Ureter (tissue), 1 donor: ENCODE data around the gene RECQL. TPM values are rescaled to one million over a fixed set of nuclear protein-coding genes. Genes with fewer than 3 reads are reported as not detected.
"Not testable (repeated sequence)": the region's sequence is repeated elsewhere in the genome, so short reads cannot be mapped to it uniquely, and the experiment has no call there.

Experiments
- DNase-seq: peaks from one replicate; pipeline ENCODE4 v3.0.0-alpha.2; 2020; ENCODE audit warnings: low spot score
- total RNA-seq: library from RNA; stranded (reverse); gene quantifications from one replicate; pipeline ENCODE4 v1.2.4, GENCODE V29; 2023
- donor health status: DM: yes; HTN: yes; CAD: no.

RECQL gene
- total RNA-seq, 1 donor from 2014 or later = 23.9 TPM

DNA sequence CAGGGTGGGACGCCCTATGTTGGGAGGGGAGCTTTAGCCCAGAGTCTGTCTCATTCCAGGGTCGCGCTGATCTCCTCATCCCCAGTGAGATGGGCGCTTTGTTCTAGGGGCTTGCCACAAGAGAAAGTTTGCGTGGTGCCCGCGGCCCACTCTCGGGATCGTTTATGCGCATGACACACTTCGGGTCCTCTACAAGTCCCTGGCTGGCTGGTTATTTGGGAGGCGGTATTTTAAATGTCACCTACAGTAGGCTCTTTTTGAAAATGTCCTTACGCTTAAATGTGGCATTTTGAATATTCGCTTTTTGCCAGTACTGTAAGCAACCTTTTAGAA is 695 bp upstream of the RECQL start:
- no peak for DNase-seq

DNA sequence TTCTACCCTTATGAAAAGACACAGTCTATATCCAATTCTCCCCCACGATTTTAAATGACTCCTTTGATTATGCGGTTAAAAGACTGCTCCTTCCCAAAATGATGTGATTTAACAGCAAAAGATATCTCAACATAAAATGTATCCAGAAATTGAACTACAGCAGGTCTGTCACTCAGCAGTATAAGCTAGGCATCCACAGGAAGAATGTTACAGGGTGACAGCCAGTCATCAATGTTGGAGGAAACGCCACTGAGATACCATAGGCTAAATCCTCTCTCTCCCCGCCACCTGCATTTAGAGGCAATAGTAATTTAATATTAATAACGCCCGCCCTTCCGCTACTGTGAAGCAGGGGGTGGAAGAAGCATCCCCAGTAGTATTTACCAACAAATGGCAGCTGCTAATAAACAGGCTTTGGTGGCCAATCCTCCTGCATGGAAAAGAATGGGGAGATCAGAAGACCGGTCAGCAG is 613 bp downstream of the RECQL start:
- no peak for DNase-seq

GRCh38 chr12:21499765-21500164 is 1.7 kb downstream of the RECQL start:
- DNase-seq = no peak

GRCh38 chr12:21485998-21486397 is 15.4 kb downstream of the RECQL start:
- no peak for DNase-seq

DNA sequence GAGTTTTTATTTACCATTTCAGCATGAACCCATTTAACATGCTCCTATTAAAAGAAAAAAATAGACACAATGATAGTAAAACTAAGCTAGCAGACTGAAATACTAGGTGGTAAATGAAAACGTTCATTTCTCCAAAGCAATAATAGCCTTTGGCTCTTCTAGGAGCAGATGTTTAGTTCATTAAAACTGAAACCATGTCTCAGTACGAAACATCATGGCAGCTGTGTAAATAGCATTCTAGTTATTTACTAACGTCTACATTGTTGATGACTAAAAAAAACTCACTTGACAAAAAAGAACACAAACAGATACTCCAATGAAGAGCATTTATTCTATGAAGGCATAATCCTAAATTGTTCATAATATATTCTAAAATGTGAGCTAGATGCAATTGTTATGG is 17.9 kb downstream of the RECQL start:
- DNase-seq = no peak

DNA sequence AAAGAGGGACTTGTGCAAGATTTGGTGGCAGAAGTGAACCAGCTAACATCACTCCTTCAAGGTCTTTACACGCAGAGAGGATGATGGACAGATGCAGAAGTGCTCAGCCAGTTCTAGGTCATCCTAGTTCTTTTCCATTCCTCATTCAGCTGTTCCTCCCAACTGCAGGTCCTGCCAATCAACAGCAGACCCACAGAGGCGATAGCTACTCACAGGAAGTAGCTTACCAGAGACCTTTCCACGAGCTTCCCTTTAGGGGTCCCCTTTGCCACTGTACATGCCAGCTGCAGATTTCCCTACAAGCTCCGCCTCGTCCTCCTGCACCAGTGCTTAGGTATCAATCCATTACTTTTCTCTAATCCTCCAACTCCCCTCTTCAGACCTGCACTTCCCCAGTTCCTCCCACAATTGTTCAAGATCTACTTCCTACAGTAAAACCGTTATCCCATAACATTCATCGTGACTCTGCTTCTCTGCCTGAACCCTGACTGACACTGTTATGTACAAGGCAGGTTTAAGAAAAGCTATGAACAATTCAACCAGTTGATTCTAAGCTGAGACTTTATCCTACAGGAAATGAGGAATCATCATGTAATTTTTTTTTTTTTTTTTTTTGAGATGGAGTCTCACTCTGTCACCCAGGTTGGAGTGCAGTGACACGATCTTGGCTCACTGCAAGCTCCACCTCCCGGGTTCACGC is 22.5 kb downstream of the RECQL start:
- DNase-seq = no peak

GRCh38 chr12:21476949-21477348 is 24.5 kb downstream of the RECQL start:
- DNase-seq = no peak

DNA sequence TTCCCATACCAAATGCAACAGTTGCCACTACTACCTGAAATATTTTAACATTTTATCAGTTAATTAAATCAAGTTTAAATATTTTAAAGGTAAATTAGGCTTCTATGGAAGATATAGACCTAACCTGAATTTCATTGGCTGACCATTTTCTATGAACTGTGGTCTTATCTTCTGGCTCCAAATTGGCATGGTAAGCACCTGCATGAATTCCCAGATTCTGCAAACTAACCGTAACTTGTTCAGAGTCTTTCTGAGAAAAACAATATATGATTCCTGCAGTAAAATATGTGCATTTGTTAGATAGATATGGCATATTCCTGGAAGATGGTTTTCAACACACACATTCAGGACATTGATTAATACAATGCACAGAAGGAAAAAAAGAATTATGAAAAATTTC is 25.9 kb downstream of the RECQL start:
- no peak for DNase-seq

DNA sequence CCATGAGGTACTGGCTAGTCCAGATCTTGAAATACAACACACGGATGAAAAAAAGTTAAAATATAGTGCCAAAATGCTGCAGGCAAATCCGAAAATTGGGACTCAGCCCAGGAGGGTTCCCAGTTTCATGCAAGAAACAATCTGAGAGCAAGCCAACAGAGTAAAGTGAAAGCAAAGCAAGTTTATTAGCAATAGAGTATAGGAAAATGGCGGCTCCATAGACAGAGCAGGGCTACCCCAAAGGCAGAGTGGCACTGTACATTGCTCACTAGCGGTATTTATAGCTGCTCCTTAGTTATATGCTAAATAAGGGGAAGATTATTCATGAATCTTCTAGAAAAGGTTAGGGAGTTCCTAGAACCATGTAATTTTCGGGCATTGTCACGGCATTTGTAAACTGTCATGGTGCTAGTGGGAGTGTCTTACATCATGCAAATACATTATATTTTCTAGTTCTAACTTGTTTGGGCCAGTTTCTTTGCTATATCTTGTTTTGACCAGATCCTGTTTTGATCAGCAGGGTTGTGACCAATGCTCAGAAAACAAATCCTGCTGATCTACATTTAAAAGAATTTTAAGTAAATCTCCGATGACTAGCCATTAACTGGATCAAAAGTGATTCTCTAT is 29.1 kb downstream of the RECQL start:
- DNase-seq = no peak

- DNase-seq = no peak
Observed at GRCh38 chr12:21471294-21471693, 30.1 kb downstream of the RECQL start.

- not testable (repeated sequence) for DNase-seq
Observed at GRCh38 chr12:21467334-21467733, 34.1 kb downstream of the RECQL start.

- no peak for DNase-seq
Observed at GRCh38 chr12:21459474-21459873, 42.0 kb downstream of the RECQL start.

GRCh38 chr12:21456291-21456780 is 45.1 kb downstream of the RECQL start:
- DNase-seq = no peak

DNA sequence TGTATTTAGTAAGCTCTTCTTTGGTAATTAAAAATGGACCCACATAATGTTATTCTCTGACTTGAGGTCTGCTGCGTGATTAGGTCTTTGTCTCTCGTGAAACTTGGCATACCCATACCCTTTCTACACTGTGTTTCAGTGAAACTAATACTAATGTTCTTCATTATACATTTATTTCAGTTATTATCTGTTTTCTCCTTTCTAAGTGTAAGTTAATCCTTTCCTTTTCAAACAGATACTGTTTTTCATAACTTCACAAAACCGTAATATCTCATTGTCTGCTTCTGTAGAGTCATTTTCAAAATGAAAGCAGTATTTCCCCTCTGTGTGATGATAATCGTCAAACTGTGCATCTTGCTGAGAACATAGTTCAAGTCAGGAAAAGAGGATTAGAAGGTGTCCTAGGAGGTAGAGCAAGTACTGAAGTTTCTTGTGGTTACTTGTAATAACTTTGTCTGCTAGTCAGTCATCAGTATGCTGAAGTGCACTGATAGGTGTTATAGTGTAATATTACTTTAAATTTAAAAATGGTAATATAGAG is 48.1 kb downstream of the RECQL start:
- DNase-seq = no peak

DNA sequence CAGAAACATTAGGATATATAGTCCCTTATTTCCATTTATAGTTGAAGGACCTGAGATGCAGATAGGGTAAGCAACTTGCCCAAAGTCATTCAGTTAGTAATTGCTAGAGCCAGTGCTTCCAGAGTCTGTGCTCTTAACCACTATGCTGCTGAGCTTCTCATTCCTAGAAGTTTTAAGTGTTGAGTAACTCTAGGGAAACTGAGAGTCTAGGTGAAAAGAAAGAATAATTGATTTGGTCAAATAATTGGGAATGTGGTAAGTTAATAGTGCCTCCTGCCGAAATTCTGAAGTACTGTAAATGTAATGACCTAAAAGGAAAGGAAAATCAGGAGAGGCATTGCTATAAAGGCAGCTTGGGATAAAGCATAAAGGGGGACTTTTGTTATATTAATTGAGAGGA is 49.9 kb downstream of the RECQL start:
- DNase-seq = no peak

DNA sequence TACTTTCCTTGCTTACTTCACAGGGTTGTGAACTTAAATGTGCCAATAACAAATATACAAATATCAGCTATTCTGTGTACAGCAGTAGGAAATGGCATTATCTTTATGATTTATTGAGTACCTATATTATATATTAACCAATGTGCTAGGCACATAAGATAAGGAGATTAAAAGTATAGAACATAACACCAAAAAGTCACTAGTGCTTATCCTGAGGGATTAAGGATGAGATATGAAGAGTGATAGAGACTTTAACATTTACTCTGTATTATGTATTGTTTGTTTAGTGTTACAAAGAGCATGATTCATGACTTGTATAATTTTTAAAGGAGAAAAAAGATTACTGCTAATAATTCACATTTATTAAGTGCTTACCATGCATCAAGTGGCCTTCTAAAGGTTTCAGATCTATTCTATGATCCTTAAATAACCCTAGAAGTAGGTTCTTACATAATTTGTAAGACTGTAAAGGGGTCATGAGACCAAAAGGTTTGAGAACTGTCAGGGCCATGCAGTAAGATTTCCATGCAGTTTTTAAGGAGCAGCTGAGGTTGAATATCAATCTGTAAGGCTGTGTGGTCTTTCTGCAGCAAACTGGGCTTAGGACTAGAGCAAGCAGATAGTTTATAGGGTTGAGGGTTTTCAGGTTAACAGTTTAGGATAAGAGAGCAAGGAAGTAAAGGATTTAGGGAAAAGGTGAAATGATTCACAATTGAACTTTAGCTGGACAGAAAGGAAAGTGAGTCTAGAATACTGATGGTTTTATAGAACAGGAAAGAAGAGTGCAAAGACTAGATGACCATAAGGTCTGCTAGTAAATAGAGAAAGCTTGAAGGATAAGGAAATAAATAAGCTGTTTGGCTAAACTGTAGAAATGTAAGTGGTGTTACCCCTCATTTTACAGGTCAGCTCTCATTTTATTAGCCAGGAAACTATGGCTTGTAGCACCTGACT is 57.0 kb downstream of the RECQL start:
- no peak for DNase-seq

DNA sequence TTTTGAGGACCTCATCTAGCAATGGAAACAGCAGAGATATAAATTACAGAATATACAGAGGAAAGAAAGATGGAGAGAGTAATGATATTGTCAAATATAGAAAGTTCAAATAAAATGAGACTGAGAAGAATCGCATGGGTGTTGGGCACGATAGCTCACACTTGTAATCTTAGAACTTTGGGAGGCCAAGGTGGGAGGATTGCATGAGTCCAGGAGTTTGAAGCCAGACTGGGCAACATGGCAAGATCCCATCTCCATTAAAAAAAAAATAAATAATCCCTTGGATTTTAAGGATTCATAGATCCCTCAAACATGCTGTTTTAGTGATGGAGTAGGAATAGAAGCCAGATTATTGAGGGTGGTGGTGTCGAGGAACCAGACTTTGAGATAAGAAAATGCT is 62.1 kb downstream of the RECQL start:
- DNase-seq = no peak

- DNase-seq = no peak
Observed at GRCh38 chr12:21438643-21439042, 62.8 kb downstream of the RECQL start.

DNA sequence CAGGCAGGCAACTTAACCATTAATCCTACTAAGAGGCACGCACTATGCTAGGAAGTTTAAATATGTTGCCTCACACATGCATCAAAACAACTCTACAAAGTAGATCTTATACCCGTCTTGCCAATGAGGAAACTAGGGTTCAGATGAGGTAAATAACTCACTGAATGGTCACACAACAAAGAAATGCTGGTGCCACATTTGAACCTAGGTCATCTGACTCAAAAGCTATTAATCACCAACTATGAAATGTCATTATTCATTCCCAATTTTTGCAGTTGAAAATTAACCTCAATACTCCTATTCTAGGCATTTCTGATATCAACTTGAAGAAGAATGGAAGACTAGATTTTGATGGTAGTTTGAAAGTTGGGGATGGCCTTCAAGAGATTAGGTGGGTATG is 66.7 kb downstream of the RECQL start:
- DNase-seq = no peak

DNA sequence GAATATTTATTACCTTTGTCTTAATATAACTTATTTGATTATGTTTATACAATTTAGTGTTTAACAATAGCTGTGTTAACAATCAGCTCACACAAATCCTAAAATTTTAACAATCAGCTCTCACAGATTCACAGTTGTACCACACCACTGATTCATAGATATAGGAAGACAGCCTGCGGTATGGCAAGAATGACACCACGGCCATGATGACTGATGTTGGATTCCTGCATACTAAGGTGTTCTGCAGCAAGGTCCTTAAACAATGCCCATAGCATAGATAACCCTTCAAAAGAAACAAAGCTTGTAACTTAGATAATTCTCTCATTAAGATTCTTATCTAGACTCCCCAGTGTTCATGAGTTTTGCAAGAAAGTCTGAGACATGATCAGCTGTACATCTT is 67.9 kb downstream of the RECQL start:
- no peak for DNase-seq

DNA sequence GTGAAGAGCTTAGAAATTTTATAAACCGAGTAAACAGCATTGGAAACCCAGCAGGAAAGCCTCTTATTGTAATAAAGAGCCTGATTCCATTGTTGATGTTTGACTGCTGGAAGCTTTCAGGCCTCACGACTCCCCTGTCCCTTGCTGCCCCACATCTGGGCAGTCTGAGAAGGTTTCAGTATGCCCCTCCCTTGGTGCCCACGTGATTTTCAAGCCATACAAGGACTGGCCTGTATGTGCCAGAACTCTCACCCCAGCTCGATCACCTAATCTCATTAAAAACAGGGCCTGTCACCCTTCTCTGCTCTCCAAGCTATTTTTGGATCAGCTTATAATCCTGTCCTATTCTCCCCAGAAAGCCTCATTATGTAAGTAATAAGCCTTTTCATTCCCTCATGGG is 71.4 kb downstream of the RECQL start:
- DNase-seq = no peak

GRCh38 chr12:21428241-21428640 is 73.2 kb downstream of the RECQL start:
- DNase-seq = no peak
